Panc1 (cell line): ENCODE measurements around the gene FNBP1L. TPM values are rescaled to one million over a fixed set of nuclear protein-coding genes. Genes with fewer than 3 reads are reported as not detected.

Source experiments
- ATAC-seq: fragments of 200-7000 bp; cut with Tn5 transposase; 2 replicates; pipeline ENCODE4 v1.9.1; 2020; ENCODE audit warnings: mild to moderate bottlenecking, moderate library complexity
- BruUV-seq: library from RNA; stranded (reverse); fragments of 400-500 nt; replicated peaks from 2 replicates; lab custom pipeline; 2021; lab: Mats Ljungman, UMichigan
- CTCF ChIA-PET: fragments of 300-600 bp; sonication (Branson Sonifier 250); formaldehyde crosslinking; loops from one replicate; lab custom pipeline; 2022; ENCODE audit warnings: antibody characterized with exemption; lab: Charles Lee
- POLR2A ChIA-PET: fragments of 300-600 bp; sonication (Branson Sonifier 250); formaldehyde crosslinking; loops from one replicate; lab custom pipeline; 2022; ENCODE audit warnings: antibody characterized with exemption; lab: Charles Lee
- DNase-seq: peaks from one replicate; pipeline ENCODE4 v3.0.0-alpha.2; 2010; ENCODE audit warnings: low read depth, low spot score
- H3K27ac ChIP-seq: 2 replicates; pipeline ENCODE4 v1.5.1; 2011; ENCODE audit warnings: mild to moderate bottlenecking, low read length, inconsistent platforms
- H3K27me3 ChIP-seq: fragments of 200-500 bp; sonication (Bioruptor generic); 2 replicates; pipeline ENCODE4 v1.6.0; 2014; ENCODE audit warnings: low read length, inconsistent platforms; ENCODE audit not compliant: control insufficient read depth, insufficient read depth
- H3K36me3 ChIP-seq: fragments of 200-500 bp; sonication (Bioruptor generic); 2 replicates; pipeline ENCODE4 v1.5.1; 2014; ENCODE audit warnings: inconsistent platforms, mild to moderate bottlenecking, low read length, moderate library complexity; ENCODE audit not compliant: control insufficient read depth, insufficient read depth
- H3K4me1 ChIP-seq: 2 replicates; pipeline ENCODE4 v1.5.1; 2011; ENCODE audit warnings: inconsistent platforms, mild to moderate bottlenecking, low read length, moderate library complexity; ENCODE audit not compliant: control insufficient read depth, insufficient read depth
- H3K4me3 ChIP-seq, 2 experiments: 2 replicates each; pipeline ENCODE4 v1.5.1; 2011 to 2012; ENCODE audit warnings: low read depth in 2 of 2, low read length in 2 of 2, mild to moderate bottlenecking in 2 of 2, inconsistent platforms in 1 of 2, moderate library complexity in 1 of 2
- H3K9me3 ChIP-seq: fragments of 200-500 bp; sonication (Bioruptor generic); 2 replicates; pipeline ENCODE4 v1.5.1; 2014; ENCODE audit warnings: low read depth, mild to moderate bottlenecking, inconsistent platforms, low read length, moderate library complexity; ENCODE audit not compliant: control insufficient read depth, insufficient read depth
- CTCF ChIP-seq: fragments of 450-650 bp; IDR thresholded peaks from 2 replicates; pipeline ENCODE4 v1.5.1; 2017; ENCODE audit warnings: mild to moderate bottlenecking
- POLR2AphosphoS5 ChIP-seq: IDR thresholded peaks from 2 replicates; pipeline ENCODE4 v1.6.1; 2012; ENCODE audit warnings: mild to moderate bottlenecking, low read depth, low read length, moderate library complexity
- REST ChIP-seq, 2 experiments: IDR thresholded peaks; 2 replicates each; pipeline ENCODE4 v1.6.1; 2011 to 2012; ENCODE audit warnings: low read depth in 2 of 2, control low read depth in 1 of 2, low read length in 1 of 2, mild to moderate bottlenecking in 1 of 2, moderate library complexity in 1 of 2; ENCODE audit not compliant: insufficient read depth in 1 of 2
- SIN3A ChIP-seq: IDR thresholded peaks from 2 replicates; pipeline ENCODE4 v1.6.1; 2012; ENCODE audit warnings: low read depth, mild to moderate bottlenecking, low read length, moderate library complexity, borderline replicate concordance; ENCODE audit not compliant: insufficient read depth
- TCF7L2 ChIP-seq: IDR thresholded peaks from 2 replicates; pipeline ENCODE4 v1.6.1; 2011; ENCODE audit warnings: mild to moderate bottlenecking, low read depth, low read length, inconsistent platforms
- in situ Hi-C: cut with HindIII; loops from 2 replicates; pipeline ENCODE4 v1.10.0; 2016; ENCODE audit warnings: low sequenced_read_pairs, low pct_unique_long_range_greater_than_20kb
- intact Hi-C: fragments of 100-400 bp; cut with micrococcal nuclease; formaldehyde crosslinking; loops from one replicate; pipeline ENCODE4 v1.10.0; 2022; ENCODE audit not compliant: unreplicated experiment
- total RNA-seq: library from RNA; stranded (reverse); gene quantifications from one replicate; pipeline ENCODE4 v1.2.1, GENCODE V29; 2021; ENCODE audit not compliant: unreplicated experiment

FNBP1L gene
- total RNA-seq, 1 experiment from 2014 or later: 25.1 TPM

GRCh38 chr1:93440706-93441105 lies 7.2 kb upstream of the FNBP1L start:
- H3K9me3 ChIP-seq: no peaks in the 10 kb centered on the region
- CTCF ChIA-PET: no interaction called here
- H3K4me3 ChIP-seq: no peak overlapping the region
- DNase-seq: no peak
- no peaks in the 10 kb centered on the region; the same call in none of the 2 replicates for H3K4me1 ChIP-seq
- no peaks in the 10 kb centered on the region for H3K36me3 ChIP-seq
- no peak for ATAC-seq
- no peak for TF ChIP-seq TCF7L2
- TF ChIP-seq SIN3A: no peak
- no peak for TF ChIP-seq CTCF
- no peak for TF ChIP-seq REST (IDR thresholded peaks at IDR 0.05; ENCODE audit: insufficient read depth in 1 of 2, low read depth in 2 of 2, low read length in 1 of 2)
- TF ChIP-seq POLR2AphosphoS5: no peak
- no TSS peak for BruUV-seq
- POLR2A ChIA-PET: interaction anchor here (0.6 kb wide), 1 partner anchor 76 kb away, joined by 6 read pairs; no protein-coding TSS in a partner anchor
- intact Hi-C loops (loop anchor here (5.0 to 10.0 kb wide), 2 partner anchors 104 to 407 kb away; no protein-coding TSS in a partner anchor), in situ Hi-C loops (no loop called here)
- no peaks in the 10 kb centered on the region for H3K27me3 ChIP-seq
- H3K27ac ChIP-seq: no peak overlapping the region

DNA sequence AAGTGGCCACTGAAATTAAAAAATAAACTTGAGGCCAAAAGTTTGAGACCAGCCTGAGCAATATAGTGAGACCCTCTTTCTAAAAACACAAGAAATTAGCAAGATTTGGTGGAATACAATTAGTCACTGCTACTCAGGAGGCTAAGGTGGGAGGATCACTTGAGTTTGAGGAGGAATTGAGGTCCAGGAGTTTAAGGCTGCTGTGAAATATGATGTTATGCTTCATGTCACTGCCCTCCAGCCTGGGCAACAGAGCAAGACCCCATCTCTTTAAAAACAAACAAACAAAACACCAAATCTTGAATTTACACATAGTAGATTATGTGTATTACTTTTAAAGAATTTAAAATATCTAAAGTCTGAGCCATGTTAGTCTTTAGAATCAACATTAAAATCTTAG lies 6.3 kb upstream of the FNBP1L start:
- CTCF ChIA-PET: no interaction called here
- Histone ChIP-seq H3K4me3 (no peak overlapping the region), H3K4me1 (no peaks in the 10 kb centered on the region; the same call in none of the 2 replicates), H3K27me3 (no peaks in the 10 kb centered on the region), H3K36me3 (no peaks in the 10 kb centered on the region), H3K9me3 (no peaks in the 10 kb centered on the region), H3K27ac (no peak overlapping the region)
- DNase-seq (no peak), ATAC-seq (no peak)
- TF ChIP-seq CTCF: no peak
- no peak for TF ChIP-seq SIN3A
- no peak for TF ChIP-seq TCF7L2
- TF ChIP-seq POLR2AphosphoS5: no peak
- no peak for TF ChIP-seq REST (IDR thresholded peaks at IDR 0.05; ENCODE audit: insufficient read depth in 1 of 2, low read depth in 2 of 2, low read length in 1 of 2)
- intact Hi-C loops (loop anchor here (5.0 to 10.0 kb wide), 2 partner anchors 103 to 406 kb away; no protein-coding TSS in a partner anchor), in situ Hi-C loops (no loop called here)
- POLR2A ChIA-PET: no interaction called here
- no TSS peak for BruUV-seq
